Astrocyte of the spinal cord (primary cell): ENCODE data around the gene KCNH8.

ENCODE experiments used
- DNase-seq: peaks from one replicate; pipeline ENCODE4 v3.0.0; 2011; ENCODE audit warnings: low read depth, low spot score
- H3K4me3 ChIP-seq: 2 replicates; pipeline ENCODE4 v1.5.1; 2011; ENCODE audit warnings: low read depth, mild to moderate bottlenecking, low read length, moderate library complexity
- CTCF ChIP-seq: IDR thresholded peaks from 2 replicates; pipeline ENCODE4 v1.5.1; 2012; ENCODE audit warnings: low read depth, mild to moderate bottlenecking, low read length, inconsistent platforms
- in situ Hi-C: cut with HindIII; loops from 2 replicates; pipeline ENCODE4 v1.10.0; 2017; ENCODE audit warnings: low sequenced_read_pairs

KCNH8 gene

GRCh38 chr3:19256313-19256712 lies 108.0 kb downstream of the KCNH8 start:
- in situ Hi-C loops: no loop called here
- no peak for DNase-seq
- TF ChIP-seq CTCF: no peak
- H3K4me3 ChIP-seq: no peak overlapping the region

GRCh38 chr3:19263606-19264005 lies 115.3 kb downstream of the KCNH8 start:
- DNase-seq: no peak
- in situ Hi-C loops: no loop called here
- TF ChIP-seq CTCF: no peak

GRCh38 chr3:19264424-19264823 lies 116.1 kb downstream of the KCNH8 start:
- DNase-seq: no peak
- TF ChIP-seq CTCF: no peak
- no peak overlapping the region for H3K4me3 ChIP-seq
- in situ Hi-C loops: no loop called here

More at GRCh38 chr3:19263606-19264005, 115.3 kb downstream of the KCNH8 start:
- H3K4me3 ChIP-seq: no peak overlapping the region

- no peak overlapping the region for H3K4me3 ChIP-seq
- TF ChIP-seq CTCF: no peak
- in situ Hi-C loops: no loop called here
- DNase-seq: no peak
These were observed 118.7 kb downstream of the KCNH8 start for GRCh38 chr3:19267040-19267439.

GRCh38 chr3:19270481-19270880 lies 122.2 kb downstream of the KCNH8 start:
- no peak for TF ChIP-seq CTCF
- H3K4me3 ChIP-seq: no peak overlapping the region
- in situ Hi-C loops: no loop called here
- no peak for DNase-seq

GRCh38 chr3:19272296-19272695 lies 124.0 kb downstream of the KCNH8 start:
- no peak for TF ChIP-seq CTCF
- DNase-seq: no peak
- in situ Hi-C loops: no loop called here
- no peak overlapping the region for H3K4me3 ChIP-seq

- DNase-seq: no peak
- in situ Hi-C loops: no loop called here
- no peak overlapping the region for H3K4me3 ChIP-seq
- no peak for TF ChIP-seq CTCF
These were observed 124.8 kb downstream of the KCNH8 start for GRCh38 chr3:19273091-19273490.
